ENCODE measurements around the gene PTPRD. TPM values are rescaled to one million over a fixed set of nuclear protein-coding genes. Genes with fewer than 3 reads are reported as not detected.

The PTPRD gene
- total RNA-seq, 1 experiment from 2014 or later, result not detected

DNA sequence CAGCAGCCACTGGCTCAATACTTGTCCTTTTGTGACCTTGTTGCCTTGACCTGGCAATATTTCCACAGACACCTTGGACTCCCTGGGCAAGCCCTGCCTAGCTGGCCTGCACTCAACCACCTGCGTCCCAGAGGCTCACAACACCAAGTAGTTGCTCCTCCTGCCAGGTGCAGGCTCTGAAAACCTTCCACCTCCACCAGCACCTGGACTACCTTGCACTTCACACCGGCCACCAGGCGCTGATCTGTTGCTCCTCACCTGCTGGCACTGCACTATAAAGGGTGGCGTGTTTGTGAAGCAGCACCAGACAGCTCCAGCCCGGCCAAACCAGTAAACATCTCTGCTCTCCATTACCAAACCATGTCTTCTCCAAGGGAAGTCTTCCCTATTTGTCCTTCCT, 997.7 kb downstream of the PTPRD start:
- POLR2A ChIA-PET (ENCODE audit: low non-redundant PET), result no interaction called here
- Histone ChIP-seq H3K27ac (ENCODE audit: low read depth, low read length, poor library complexity, severe bottlenecking) (no peak overlapping the region), H3K36me3 (ENCODE audit: insufficient read depth, low read length, poor library complexity, severe bottlenecking) (no peaks in the 10 kb centered on the region), H3K4me1 (ENCODE audit: insufficient read depth, low read length, poor library complexity, severe bottlenecking) (no peaks in the 10 kb centered on the region), H3K4me3 (ENCODE audit: low read depth, low read length, poor library complexity, severe bottlenecking) (no peak overlapping the region), H3K27me3 (replicated peaks; ENCODE audit: insufficient read depth, low read depth, low read length, poor library complexity) (no peaks in the 10 kb centered on the region), H3K9me3 (ENCODE audit: low read depth, low read length, poor library complexity, severe bottlenecking) (no peaks in the 10 kb centered on the region)
- DNase-seq (ENCODE audit: low spot score), result no peak
- TF ChIP-seq, protein P1, sequence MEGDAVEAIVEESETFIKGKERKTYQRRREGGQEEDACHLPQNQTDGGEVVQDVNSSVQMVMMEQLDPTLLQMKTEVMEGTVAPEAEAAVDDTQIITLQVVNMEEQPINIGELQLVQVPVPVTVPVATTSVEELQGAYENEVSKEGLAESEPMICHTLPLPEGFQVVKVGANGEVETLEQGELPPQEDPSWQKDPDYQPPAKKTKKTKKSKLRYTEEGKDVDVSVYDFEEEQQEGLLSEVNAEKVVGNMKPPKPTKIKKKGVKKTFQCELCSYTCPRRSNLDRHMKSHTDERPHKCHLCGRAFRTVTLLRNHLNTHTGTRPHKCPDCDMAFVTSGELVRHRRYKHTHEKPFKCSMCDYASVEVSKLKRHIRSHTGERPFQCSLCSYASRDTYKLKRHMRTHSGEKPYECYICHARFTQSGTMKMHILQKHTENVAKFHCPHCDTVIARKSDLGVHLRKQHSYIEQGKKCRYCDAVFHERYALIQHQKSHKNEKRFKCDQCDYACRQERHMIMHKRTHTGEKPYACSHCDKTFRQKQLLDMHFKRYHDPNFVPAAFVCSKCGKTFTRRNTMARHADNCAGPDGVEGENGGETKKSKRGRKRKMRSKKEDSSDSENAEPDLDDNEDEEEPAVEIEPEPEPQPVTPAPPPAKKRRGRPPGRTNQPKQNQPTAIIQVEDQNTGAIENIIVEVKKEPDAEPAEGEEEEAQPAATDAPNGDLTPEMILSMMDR (conservative IDR thresholded peaks at IDR 0.05; ENCODE audit: low read depth, low read length), result no peak
- TF ChIP-seq EZH2 (IDR thresholded peaks at IDR 0.05; ENCODE audit: borderline replicate concordance, low read depth, low read length, poor library complexity, severe bottlenecking), result no peak
- intact Hi-C loops (cut with micrococcal nuclease; ENCODE audit: unreplicated experiment), result no loop called here
- no TSS peak for BruUV-seq (replicated peaks)
- CTCF ChIA-PET, result no interaction called here

DNA sequence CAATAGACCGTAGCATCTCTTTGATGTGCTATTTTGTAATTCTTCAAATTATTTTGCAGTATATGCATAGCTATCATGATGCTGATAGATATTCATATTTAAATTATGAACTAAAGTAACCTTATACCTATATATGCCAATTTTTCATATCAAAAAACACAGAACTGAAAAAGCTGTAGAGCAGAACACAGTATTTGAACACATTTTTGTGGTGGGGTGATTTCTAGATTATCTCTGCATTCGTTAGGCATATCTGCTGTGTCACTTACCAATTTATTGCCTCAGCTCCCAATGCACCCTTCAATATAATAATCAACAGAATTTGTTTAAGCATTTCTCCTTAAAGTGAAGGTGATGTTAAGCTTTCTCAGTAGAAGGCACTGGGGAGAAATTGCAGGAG, 998.2 kb downstream of the PTPRD start:
- BruUV-seq (replicated peaks), result no TSS peak
- no peak for DNase-seq (ENCODE audit: low spot score)
- intact Hi-C loops (cut with micrococcal nuclease; ENCODE audit: unreplicated experiment), result no loop called here
- Histone ChIP-seq H3K27me3 (replicated peaks; ENCODE audit: insufficient read depth, low read depth, low read length, poor library complexity) (no peaks in the 10 kb centered on the region), H3K36me3 (ENCODE audit: insufficient read depth, low read length, poor library complexity, severe bottlenecking) (no peaks in the 10 kb centered on the region), H3K9me3 (ENCODE audit: low read depth, low read length, poor library complexity, severe bottlenecking) (no peaks in the 10 kb centered on the region), H3K4me3 (ENCODE audit: low read depth, low read length, poor library complexity, severe bottlenecking) (no peak overlapping the region), H3K4me1 (ENCODE audit: insufficient read depth, low read length, poor library complexity, severe bottlenecking) (no peaks in the 10 kb centered on the region), H3K27ac (ENCODE audit: low read depth, low read length, poor library complexity, severe bottlenecking) (no peak overlapping the region)
- ChIA-PET CTCF (no interaction called here), POLR2A (ENCODE audit: low non-redundant PET) (no interaction called here)
- TF ChIP-seq, protein P1 (conservative IDR thresholded peaks at IDR 0.05; ENCODE audit: low read depth, low read length), result no peak
- TF ChIP-seq EZH2 (IDR thresholded peaks at IDR 0.05; ENCODE audit: borderline replicate concordance, low read depth, low read length, poor library complexity, severe bottlenecking), result no peak

DNA sequence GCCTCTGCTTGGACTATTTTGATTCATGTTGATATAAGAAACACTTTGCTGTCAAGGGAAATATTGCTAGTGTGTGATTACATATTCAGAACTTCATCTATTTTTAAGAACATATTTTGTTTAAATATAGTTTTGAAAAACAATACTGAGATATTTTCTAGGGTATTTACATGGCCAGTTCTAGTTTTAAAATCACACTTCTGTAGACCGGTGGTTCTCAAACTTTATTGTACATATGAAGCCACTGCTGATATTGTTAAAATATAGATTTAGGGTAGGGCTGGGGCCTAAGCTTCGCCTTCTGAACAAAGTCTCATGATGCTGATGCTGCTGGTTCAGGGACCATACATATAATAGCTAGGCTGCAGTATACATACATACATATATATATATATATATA, 1000.0 kb downstream of the PTPRD start:
- intact Hi-C loops (cut with micrococcal nuclease; ENCODE audit: unreplicated experiment), result no loop called here

More for the DNA sequence above, 1000.0 kb downstream of the PTPRD start:
- no peak overlapping the region for H3K4me3 ChIP-seq (ENCODE audit: low read depth, low read length, poor library complexity, severe bottlenecking)
- no TSS peak for BruUV-seq (replicated peaks)
- H3K9me3 ChIP-seq (ENCODE audit: low read depth, low read length, poor library complexity, severe bottlenecking), result no peaks in the 10 kb centered on the region
- TF ChIP-seq, protein P1 (conservative IDR thresholded peaks at IDR 0.05; ENCODE audit: low read depth, low read length), result no peak
- no peak for TF ChIP-seq EZH2 (IDR thresholded peaks at IDR 0.05; ENCODE audit: borderline replicate concordance, low read depth, low read length, poor library complexity, severe bottlenecking)
- no peak for DNase-seq (ENCODE audit: low spot score)
- H3K36me3 ChIP-seq (ENCODE audit: insufficient read depth, low read length, poor library complexity, severe bottlenecking), result no peaks in the 10 kb centered on the region
- POLR2A ChIA-PET (ENCODE audit: low non-redundant PET), result no interaction called here
- CTCF ChIA-PET, result no interaction called here
- no peak overlapping the region for H3K27ac ChIP-seq (ENCODE audit: low read depth, low read length, poor library complexity, severe bottlenecking)
- H3K4me1 ChIP-seq (ENCODE audit: insufficient read depth, low read length, poor library complexity, severe bottlenecking), result no peaks in the 10 kb centered on the region
- H3K27me3 ChIP-seq (replicated peaks; ENCODE audit: insufficient read depth, low read depth, low read length, poor library complexity), result peaks cover 9% of the 10 kb centered on the region
